Lower leg skin (tissue), 4 donors: ENCODE results near the gene EFNA4. TPM values are rescaled to one million over a fixed set of nuclear protein-coding genes. Genes with fewer than 3 reads are reported as not detected.

Experiments
- DNase-seq, 2 donors: peaks; one replicate each; pipeline ENCODE4 v3.0.0-alpha.2; 2019; ENCODE audit warnings: low spot score in 2 of 2
- H3K4me3 ChIP-seq: fragments of 200-600 bp; sonication (generic); 2 replicates; pipeline ENCODE4 v1.5.1; 2017; ENCODE audit warnings: mild to moderate bottlenecking, low read depth; ENCODE audit not compliant: poor library complexity, severe bottlenecking
- CTCF ChIP-seq, 3 donors: fragments of 450-650 bp; IDR thresholded peaks; one replicate each; pipeline ENCODE4 v1.5.1; 2016; ENCODE audit warnings: antibody characterized with exemption in 3 of 3, mild to moderate bottlenecking in 3 of 3, moderate library complexity in 2 of 3
- POLR2A ChIP-seq, 2 donors: fragments of 450-650 bp; IDR thresholded peaks; one replicate each; pipeline ENCODE4 v1.6.1; 2016 to 2017; ENCODE audit warnings: antibody characterized with exemption in 2 of 2, mild to moderate bottlenecking in 1 of 2, moderate library complexity in 1 of 2
- WGBS, 2 donors: methylation state at CpG; one replicate each; pipeline ENCODE4 v1.1.5; 2018; 5-methylcytosine and 5-hydroxymethylcytosine counted together
- intact Hi-C: fragments of 100-400 bp; cut with DNase I; formaldehyde crosslinking; loops from one replicate; pipeline ENCODE4 v1.15.0; 2023; ENCODE audit warnings: low total_unique reads
- total RNA-seq, 4 donors: library from RNA; depleted of rRNA; stranded (reverse); fragments of >200 nt; gene quantifications; one replicate each; pipeline ENCODE4 v1.1.0, GENCODE V29; 2016

The EFNA4 gene
- total RNA-seq, 4 donors from 2014 or later, result 29.5 to 66.6 (median 52.9) TPM

- intact Hi-C loops, result loop anchor here (5.0 to 10.0 kb wide), 2 partner anchors 97 to 144 kb away; partner anchors contain the start of gene PBXIP1
- WGBS, 2 donors, result 2 to 3% methylated on average over 7 to 19 of the region's 31 CpGs
- DNase-seq, result no peak
- no peak for TF ChIP-seq POLR2A (IDR thresholded peaks at IDR 0.05)
- TF ChIP-seq CTCF (IDR thresholded peaks at IDR 0.05), result no peak
- peak overlapping the region; percentile 84 for H3K4me3 ChIP-seq
Measured at GRCh38 chr1:155051342-155051776, 12.2 kb upstream of the EFNA4 start.

DNA sequence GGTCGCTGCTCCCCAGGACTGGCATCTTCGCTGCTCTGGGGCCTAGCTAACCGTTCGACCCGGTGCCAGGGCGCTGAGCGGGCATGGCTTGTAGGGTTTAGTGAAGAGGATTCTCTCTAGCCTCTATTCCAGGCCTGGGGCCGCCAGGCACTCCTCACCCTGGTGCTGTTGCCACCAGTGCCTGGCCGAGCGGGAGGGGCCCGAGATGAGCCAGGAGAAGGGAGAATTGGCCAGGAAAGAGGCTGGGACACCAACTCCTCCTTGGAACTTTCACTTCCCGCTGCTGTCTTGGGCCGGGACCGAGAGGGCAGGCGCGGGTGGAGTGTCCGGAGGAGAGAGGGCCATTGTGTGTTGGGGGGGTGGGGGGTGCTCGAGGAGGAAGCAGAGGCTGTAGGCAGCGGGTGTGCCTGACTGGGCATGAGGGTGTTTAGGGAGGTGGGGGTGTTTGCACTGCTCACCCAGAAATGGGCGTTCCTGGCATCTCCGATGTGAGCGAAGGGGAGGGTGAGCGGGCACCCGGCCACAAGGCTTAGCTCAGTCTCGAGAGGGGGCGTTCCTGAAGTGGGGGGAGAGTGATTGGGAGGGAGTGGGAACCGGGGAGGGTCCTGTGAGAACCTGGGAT, 11.7 kb upstream of the EFNA4 start:
- intact Hi-C loops, result loop anchor here (5.0 to 10.0 kb wide), 2 partner anchors 97 to 145 kb away; partner anchors contain the start of gene PBXIP1
- H3K4me3 ChIP-seq, result peak overlapping the region; percentile 84
- peak; percentile 63 to 92 for DNase-seq
- 0% methylated on average over 23 to 27 of the region's 27 CpGs for WGBS, 2 donors
- TF ChIP-seq CTCF (IDR thresholded peaks at IDR 0.05) (no peak), POLR2A (IDR thresholded peaks at IDR 0.05) (no peak)

- H3K4me3 ChIP-seq, result peak overlapping the region; percentile 84
- WGBS, 2 donors, result 23 to 34% methylated on average over 12 of the region's 12 CpGs
- intact Hi-C loops, result loop anchor here (5.0 to 10.0 kb wide), 2 partner anchors 98 to 145 kb away; partner anchors contain the start of gene PBXIP1
- no peak for TF ChIP-seq CTCF (IDR thresholded peaks at IDR 0.05)
- DNase-seq, result no peak
Measured at GRCh38 chr1:155052439-155053395, 10.8 kb upstream of the EFNA4 start.

DNA sequence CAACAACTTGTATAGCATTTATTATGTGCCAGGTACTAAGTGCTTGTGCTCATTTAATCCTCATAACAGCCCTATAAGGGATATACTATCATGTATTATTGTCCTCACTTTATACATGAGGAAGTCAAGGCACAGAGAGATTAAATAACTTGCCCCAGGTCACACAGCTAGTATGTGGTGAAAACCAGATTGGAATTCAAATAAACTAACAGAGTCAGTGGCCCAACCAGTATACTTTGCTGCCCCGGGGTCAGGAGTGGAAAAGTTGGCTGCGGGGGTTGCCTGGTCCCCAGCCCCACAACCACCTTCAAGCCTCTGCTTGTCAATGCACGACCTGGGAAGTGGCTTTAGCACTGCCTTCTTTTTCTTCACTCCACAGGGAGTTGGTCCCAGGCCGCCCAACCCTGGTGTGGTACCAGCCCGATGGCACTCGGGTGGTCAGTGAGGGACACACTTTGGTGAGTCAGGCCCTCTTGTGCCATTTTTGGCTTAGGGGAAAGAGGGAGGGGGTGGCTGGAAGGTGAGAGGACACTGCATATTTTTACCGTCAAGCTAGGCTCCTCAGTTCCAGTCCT, 9.9 kb upstream of the EFNA4 start:
- intact Hi-C loops, result loop anchor here (5.0 to 10.0 kb wide), 2 partner anchors 99 to 146 kb away; partner anchors contain the start of gene PBXIP1

More for the DNA sequence above, 9.9 kb upstream of the EFNA4 start:
- 53 to 74% methylated on average over 7 of the region's 7 CpGs for WGBS, 2 donors
- no peak for DNase-seq
- H3K4me3 ChIP-seq, result no peak overlapping the region
- no peak for TF ChIP-seq POLR2A (IDR thresholded peaks at IDR 0.05)
- no peak for TF ChIP-seq CTCF (IDR thresholded peaks at IDR 0.05)
